Muscle layer of duodenum (tissue), 2 donors: Measurements from ENCODE around the gene WDR46.

Source experiments
- H3K27ac ChIP-seq: one replicate; pipeline ENCODE4 v1.7.0; 2013; ENCODE audit warnings: mild to moderate bottlenecking, low read length
- H3K27me3 ChIP-seq: one replicate; pipeline ENCODE4 v1.7.0; 2013; ENCODE audit warnings: low read depth, mild to moderate bottlenecking, control low read depth, low read length
- H3K36me3 ChIP-seq, 2 donors: one replicate each; pipeline ENCODE4 v1.7.0; 2013; ENCODE audit warnings: low read length in 2 of 2, control low read depth in 1 of 2, mild to moderate bottlenecking in 1 of 2; ENCODE audit not compliant: insufficient read depth in 2 of 2, control insufficient read depth in 1 of 2
- H3K4me1 ChIP-seq, 2 donors: one replicate each; pipeline ENCODE4 v1.7.0; 2013; ENCODE audit warnings: low read length in 2 of 2, mild to moderate bottlenecking in 2 of 2, control low read depth in 1 of 2, moderate library complexity in 1 of 2; ENCODE audit not compliant: insufficient read depth in 2 of 2, control insufficient read depth in 1 of 2
- H3K4me3 ChIP-seq, 2 donors: one replicate each; pipeline ENCODE4 v1.7.0; 2013; ENCODE audit warnings: low read length in 2 of 2, low read depth in 1 of 2, mild to moderate bottlenecking in 1 of 2
- H3K9me3 ChIP-seq, 2 donors: one replicate each; pipeline ENCODE4 v1.7.0; 2013; ENCODE audit warnings: low read length in 2 of 2, control low read depth in 1 of 2, mild to moderate bottlenecking in 1 of 2; ENCODE audit not compliant: control insufficient read depth in 1 of 2
- donor health status: healthy.

Gene WDR46, protein sequence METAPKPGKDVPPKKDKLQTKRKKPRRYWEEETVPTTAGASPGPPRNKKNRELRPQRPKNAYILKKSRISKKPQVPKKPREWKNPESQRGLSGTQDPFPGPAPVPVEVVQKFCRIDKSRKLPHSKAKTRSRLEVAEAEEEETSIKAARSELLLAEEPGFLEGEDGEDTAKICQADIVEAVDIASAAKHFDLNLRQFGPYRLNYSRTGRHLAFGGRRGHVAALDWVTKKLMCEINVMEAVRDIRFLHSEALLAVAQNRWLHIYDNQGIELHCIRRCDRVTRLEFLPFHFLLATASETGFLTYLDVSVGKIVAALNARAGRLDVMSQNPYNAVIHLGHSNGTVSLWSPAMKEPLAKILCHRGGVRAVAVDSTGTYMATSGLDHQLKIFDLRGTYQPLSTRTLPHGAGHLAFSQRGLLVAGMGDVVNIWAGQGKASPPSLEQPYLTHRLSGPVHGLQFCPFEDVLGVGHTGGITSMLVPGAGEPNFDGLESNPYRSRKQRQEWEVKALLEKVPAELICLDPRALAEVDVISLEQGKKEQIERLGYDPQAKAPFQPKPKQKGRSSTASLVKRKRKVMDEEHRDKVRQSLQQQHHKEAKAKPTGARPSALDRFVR

DNA sequence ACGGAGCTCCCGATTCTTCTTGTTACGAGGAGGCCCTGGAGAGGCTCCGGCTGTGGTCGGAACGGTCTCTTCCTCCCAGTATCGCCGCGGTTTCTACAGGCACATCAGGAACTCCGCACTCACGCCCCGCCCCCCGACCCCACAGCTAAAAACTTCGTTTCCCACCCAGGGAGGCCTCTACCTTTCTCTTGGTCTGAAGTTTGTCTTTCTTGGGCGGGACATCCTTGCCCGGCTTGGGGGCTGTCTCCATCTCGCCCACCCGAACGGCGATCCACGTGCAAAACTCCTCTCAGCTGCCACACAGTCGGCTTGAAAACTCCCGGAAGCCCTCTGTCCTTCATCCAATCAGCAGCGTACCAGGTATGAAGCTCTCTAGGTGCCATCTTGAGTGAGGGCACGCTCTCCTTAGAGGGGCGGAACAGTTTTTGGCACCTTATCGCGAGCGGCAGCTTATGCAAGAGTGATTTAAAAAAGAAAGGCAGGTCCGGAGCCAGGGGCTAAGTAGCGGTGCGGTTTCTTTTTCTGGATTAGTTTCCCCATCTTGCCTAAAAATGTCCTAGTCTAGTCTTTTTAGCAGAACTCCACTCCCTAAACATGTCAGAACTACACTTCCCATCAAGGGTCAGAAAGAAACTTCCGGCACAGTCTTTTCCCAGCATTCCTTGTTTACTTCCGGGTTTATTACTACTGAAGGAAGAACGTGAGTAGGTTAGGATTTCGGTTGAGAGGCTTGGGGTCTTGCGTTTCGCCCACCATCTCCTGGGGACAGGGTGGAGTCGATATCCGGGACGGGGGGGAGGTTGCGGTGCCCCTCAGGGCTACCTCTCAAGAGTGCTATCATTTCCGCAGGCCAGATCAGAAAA lies at the start of gene WDR46, which contains the start of gene PFDN6:
TSS of gene WDR46 (minus strand) at position 319 of the 863 bp plus-strand sequence. CDS start at position 250, 69 bp downstream.
TSS of gene PFDN6 (plus strand) at position 681 of the 863 bp plus-strand sequence. CDS start 256 bp downstream, outside the sequence.
- Histone ChIP-seq H3K9me3 (no peaks in the 10 kb centered on the region), H3K27me3 (no peaks in the 10 kb centered on the region), H3K4me3 (peak within 1 kb of the TSS; percentile 97 to 99), H3K4me1 (peaks cover 14 to 23% of the 10 kb centered on the region in 2 donors), H3K27ac (peak within 1 kb of the TSS; percentile 92), H3K36me3 (peaks cover 22 to 59% of the 10 kb centered on the region in 2 donors)

DNA sequence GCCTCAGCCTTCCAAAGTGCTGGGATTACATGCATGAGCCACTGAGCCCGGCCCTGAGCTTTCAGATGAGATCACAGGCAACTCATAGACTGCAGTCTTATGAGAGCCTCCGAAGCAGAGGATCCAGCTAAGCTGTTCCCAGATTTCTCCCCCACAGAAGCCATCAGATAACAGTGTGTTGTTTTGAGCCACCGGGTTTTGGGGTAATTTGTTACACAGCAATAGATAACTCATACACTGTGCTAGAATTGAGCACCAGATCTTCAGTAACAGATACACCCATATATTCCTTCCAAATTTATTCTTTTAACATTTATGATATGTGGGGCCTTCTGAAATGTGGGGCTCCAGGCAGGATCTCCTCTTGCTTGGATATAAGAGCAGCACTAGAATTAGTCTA lies 47.5 kb upstream of the WDR46 start:
- Histone ChIP-seq H3K27ac (no peak overlapping the region), H3K9me3 (no peaks in the 10 kb centered on the region), H3K27me3 (no peaks in the 10 kb centered on the region), H3K4me1 (no peaks in the 10 kb centered on the region), H3K4me3 (no peak overlapping the region), H3K36me3 (no peaks in the 10 kb centered on the region)

DNA sequence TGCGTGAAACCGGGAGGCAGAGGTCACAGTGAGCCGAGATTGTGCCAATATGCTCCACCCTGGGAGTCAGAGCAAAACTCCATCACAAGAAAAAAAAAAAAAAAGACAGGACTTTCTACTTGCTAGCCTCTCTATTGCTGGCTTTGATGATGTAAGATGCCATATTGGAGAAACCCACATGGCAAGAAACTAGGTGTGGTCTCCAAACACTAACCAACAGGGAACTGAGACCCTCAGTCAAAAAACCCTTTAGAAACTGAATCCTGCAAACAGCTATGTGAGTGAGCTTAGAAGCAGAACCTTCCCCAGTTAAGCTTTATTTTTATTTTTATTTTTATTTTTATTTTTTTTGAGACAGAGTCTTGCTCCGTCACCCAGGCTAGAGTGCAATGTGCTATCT lies 46.9 kb upstream of the WDR46 start:
- no peak overlapping the region for H3K4me3 ChIP-seq
- no peaks in the 10 kb centered on the region for H3K4me1 ChIP-seq
- no peaks in the 10 kb centered on the region for H3K27me3 ChIP-seq
- no peaks in the 10 kb centered on the region for H3K36me3 ChIP-seq
- no peaks in the 10 kb centered on the region for H3K9me3 ChIP-seq
- no peak overlapping the region for H3K27ac ChIP-seq

DNA sequence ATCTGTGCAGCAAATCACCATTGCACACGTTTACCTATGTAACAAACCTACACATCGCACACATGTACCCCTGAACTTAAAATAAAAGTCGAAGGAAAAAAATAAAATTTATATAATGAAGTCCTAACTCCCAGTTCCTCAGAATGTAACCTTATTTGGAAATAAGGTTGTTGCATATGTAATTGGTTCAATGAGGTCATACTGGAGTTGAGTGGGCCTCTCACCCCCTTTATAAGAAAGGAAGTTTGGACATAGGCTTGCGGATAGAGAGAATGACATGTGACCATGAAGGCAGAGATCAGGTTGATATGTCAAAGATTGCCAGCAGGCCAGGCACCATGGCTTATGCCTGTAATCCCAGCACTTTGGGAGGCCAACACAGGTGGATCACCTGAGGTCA lies 44.6 kb upstream of the WDR46 start:
- Histone ChIP-seq H3K4me1 (no peaks in the 10 kb centered on the region), H3K9me3 (no peaks in the 10 kb centered on the region), H3K36me3 (no peaks in the 10 kb centered on the region), H3K27ac (no peak overlapping the region), H3K4me3 (no peak overlapping the region), H3K27me3 (no peaks in the 10 kb centered on the region)

DNA sequence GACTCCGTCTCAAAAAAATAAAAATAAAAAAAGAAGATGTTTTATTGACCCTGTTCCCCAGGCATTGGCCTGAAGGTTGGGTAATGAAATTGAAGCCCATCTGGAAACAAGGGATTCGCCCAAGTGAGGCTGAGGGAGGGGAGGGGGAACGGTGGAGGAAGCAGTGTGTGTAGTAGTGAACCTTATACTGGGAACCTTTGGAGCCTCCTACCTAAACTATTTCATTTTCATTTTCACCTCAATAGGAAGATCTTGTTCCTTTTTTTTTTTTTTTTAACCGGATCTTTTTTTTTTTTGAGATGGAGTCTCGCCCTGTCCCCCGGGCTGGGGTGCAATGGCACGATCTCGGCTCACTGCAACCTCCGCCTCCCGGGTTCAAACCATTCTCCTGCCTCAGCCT lies 41.7 kb upstream of the WDR46 start:
- H3K9me3 ChIP-seq, result no peaks in the 10 kb centered on the region
- H3K36me3 ChIP-seq, result no peaks in the 10 kb centered on the region
- no peaks in the 10 kb centered on the region for H3K27me3 ChIP-seq
- no peak overlapping the region for H3K27ac ChIP-seq
- no peaks in the 10 kb centered on the region for H3K4me1 ChIP-seq
- H3K4me3 ChIP-seq, result no peak overlapping the region

DNA sequence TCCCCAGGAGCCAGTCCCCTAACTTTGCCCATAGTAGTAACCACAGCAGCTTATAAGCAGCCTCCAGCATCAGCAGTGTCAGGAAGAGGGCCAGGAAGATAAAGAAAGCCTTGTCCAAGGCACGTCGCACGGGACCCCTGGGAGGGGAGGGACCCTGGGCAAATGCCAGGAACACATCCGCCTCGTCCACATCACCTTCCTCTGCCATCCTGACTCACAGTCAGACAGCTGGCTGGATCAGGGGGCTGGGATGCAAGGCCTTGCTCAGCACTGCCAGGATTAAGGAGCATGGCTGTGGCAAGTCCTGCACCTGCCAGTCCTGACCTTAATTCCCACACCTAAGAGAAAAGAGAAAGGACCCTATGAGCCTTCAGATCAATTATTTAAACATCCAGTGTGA lies 40.0 kb upstream of the WDR46 start:
- Histone ChIP-seq H3K27me3 (no peaks in the 10 kb centered on the region), H3K4me1 (peaks cover under 1% of the 10 kb centered on the region in 2 donors), H3K4me3 (no peak overlapping the region), H3K36me3 (no peaks in the 10 kb centered on the region), H3K27ac (no peak overlapping the region), H3K9me3 (no peaks in the 10 kb centered on the region)

DNA sequence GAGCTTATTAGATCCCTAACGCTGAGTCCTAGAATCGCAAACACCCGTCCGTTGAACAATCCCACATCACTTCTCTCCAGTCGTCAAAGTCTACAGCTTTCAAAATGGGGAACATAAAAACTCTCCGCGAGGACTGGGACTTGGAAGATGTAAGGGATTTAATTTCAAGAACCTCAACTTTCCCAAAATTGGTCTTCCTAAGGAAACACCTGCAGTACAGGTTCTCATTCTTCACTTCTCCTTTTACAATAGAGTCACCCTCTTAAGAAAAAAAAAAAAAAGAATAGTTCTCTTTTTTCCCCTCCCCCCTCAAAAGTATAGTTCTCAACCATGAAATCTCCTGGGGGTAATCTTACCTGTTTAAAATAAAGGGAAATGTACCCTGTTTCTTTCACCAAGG lies 35.1 kb upstream of the WDR46 start:
- H3K27ac ChIP-seq, result peak overlapping the region; percentile 87
- H3K27me3 ChIP-seq, result no peaks in the 10 kb centered on the region
- peak overlapping the region; percentile 72 to 89 for H3K4me3 ChIP-seq

DNA sequence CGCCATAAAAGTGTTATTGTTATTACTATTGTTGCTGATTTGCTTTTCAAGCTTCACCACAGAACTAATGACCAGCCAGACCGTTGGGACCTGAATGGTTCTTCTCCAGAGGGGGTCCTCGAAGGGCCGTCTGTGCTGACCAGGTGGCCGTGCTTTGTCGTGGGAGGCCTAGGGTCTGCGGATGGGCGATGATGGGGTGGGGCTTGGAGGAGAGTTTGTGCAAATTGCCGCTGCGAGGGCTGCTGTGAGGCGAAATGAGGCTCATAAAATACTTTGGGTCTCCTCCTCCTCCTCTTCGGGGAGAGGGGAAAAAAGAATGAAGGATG lies 34.5 kb upstream of the WDR46 start:
- H3K27ac ChIP-seq, result peak overlapping the region; percentile 87
- peak overlapping the region; percentile 72 to 89 for H3K4me3 ChIP-seq
- H3K27me3 ChIP-seq, result no peaks in the 10 kb centered on the region
- peaks cover 18 to 27% of the 10 kb centered on the region in 2 donors for H3K36me3 ChIP-seq
- peaks cover 26 to 36% of the 10 kb centered on the region in 2 donors for H3K4me1 ChIP-seq
- H3K9me3 ChIP-seq, result no peaks in the 10 kb centered on the region

More for the DNA sequence above, 35.1 kb upstream of the WDR46 start:
- Histone ChIP-seq H3K4me1 (peaks cover 22 to 31% of the 10 kb centered on the region in 2 donors), H3K36me3 (peaks cover 17 to 22% of the 10 kb centered on the region in 2 donors), H3K9me3 (no peaks in the 10 kb centered on the region)

DNA sequence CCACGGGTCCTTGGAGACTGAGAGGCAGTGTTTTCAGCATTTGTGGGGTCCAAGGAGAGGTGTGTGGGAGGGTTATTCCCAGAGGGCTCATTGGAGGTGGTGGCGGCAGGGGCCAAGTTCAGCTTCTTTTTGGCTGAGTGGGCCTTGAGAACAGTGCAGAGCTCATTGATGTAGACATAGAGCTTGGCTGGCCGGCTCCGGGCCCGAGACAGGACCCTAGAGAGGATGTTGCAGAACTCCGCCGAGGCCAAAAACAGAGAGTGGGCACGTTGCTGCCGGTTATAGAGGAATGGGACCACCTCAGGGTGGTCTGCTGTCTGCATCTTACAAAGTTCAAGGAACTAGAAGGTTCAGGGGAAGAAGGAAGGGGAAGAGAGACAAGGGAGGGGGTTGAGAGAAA lies 32.2 kb upstream of the WDR46 start:
- Histone ChIP-seq H3K9me3 (no peaks in the 10 kb centered on the region), H3K4me1 (peaks cover 29 to 52% of the 10 kb centered on the region in 2 donors), H3K27ac (peak overlapping the region; percentile 58), H3K27me3 (no peaks in the 10 kb centered on the region), H3K4me3 (peak overlapping the region; percentile 72 to 89), H3K36me3 (peaks cover 18 to 30% of the 10 kb centered on the region in 2 donors)

DNA sequence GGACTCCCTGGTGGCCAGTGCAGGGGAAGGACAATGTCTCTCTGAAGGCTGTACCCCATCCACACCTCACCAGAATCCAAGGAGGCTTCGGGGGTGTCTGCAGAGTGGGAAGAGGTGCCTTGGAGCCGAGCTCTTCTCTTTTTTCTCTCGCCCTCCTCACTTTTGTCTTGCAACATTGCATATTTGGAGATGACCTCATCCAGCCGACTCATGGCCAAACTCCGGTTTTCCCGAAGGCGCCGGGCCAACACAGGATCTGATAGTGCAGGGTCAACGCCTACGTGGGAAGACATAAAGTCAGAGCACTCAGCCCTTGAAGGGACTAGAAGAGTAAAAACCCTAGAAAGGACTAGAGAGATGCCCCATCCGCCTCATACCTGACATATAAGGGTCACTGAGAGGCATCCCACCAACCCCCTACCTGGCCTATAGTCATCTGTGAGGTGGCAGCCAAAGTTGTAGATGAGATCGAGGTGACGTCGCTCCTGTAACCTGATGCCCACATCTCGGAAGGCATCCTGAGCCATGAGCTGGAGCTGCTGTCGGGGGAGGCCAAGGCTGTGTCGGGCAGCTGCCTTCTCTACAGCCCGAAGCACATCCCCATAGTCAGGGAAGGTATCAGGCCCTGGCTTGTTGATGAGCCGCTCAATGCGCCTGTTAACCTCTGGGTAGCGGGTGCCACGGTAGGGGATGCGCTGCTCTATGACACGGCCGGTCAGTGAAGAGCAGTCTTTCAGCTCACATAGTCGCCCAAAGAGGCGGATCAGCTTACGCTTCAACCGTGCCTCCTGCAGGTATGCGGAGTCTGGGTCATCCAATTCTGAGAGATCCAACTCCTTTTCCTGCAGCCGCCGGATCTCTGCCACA lies 31.5 kb upstream of the WDR46 start:
- Histone ChIP-seq H3K4me3 (peak overlapping the region in 1 of 2 donors; percentile 72), H3K27ac (peak overlapping the region; percentile 58), H3K27me3 (no peaks in the 10 kb centered on the region), H3K36me3 (peaks cover 18 to 30% of the 10 kb centered on the region in 2 donors), H3K4me1 (peaks cover 29 to 55% of the 10 kb centered on the region in 2 donors), H3K9me3 (no peaks in the 10 kb centered on the region)
